Subcutaneous adipose tissue (tissue), 4 donors: Measurements from ENCODE around the gene SULT1C2. TPM values are rescaled to one million over a fixed set of nuclear protein-coding genes. Genes with fewer than 3 reads are reported as not detected.

ENCODE experiments used
- total RNA-seq, 4 donors: library from RNA; depleted of rRNA; stranded (reverse); fragments of >200 nt; gene quantifications; one replicate each; pipeline ENCODE4 v1.1.0, GENCODE V29; 2016
- TF ChIP-seq, protein P1 (sequence below): fragments of 450-650 bp; IDR thresholded peaks from one replicate; pipeline ENCODE4 v1.5.1; 2016; ENCODE audit warnings: low read depth, mild to moderate bottlenecking, control low read depth, antibody characterized with exemption, moderate library complexity

SULT1C2 gene
- total RNA-seq, 4 donors from 2014 or later = 0.51 to 1.5 (median 0.98) TPM; not detected in 1

GRCh38 chr2:108260773-108261172, 27.9 kb upstream of the SULT1C2 start:
- TF ChIP-seq, protein P1, sequence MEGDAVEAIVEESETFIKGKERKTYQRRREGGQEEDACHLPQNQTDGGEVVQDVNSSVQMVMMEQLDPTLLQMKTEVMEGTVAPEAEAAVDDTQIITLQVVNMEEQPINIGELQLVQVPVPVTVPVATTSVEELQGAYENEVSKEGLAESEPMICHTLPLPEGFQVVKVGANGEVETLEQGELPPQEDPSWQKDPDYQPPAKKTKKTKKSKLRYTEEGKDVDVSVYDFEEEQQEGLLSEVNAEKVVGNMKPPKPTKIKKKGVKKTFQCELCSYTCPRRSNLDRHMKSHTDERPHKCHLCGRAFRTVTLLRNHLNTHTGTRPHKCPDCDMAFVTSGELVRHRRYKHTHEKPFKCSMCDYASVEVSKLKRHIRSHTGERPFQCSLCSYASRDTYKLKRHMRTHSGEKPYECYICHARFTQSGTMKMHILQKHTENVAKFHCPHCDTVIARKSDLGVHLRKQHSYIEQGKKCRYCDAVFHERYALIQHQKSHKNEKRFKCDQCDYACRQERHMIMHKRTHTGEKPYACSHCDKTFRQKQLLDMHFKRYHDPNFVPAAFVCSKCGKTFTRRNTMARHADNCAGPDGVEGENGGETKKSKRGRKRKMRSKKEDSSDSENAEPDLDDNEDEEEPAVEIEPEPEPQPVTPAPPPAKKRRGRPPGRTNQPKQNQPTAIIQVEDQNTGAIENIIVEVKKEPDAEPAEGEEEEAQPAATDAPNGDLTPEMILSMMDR = no peak

DNA sequence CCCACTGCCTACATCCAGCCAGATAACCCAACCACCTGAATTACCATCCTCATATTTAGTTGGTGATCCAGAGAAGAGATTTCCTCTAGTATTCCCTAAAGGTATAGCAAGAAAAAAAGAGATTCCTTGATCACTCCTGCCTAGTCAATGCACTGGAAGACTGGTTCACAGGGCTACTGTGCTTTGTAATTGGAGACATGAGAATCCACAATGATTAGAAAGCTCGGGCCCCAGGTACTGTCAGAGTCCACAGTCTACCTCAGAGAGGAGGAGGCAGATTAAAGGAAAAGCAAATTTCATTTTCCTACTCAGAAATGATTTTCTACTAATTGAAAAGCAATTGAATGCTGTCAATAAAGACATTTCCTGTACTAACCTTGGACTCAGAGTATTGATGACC, 26.7 kb upstream of the SULT1C2 start:
- TF ChIP-seq, protein P1 = no peak

DNA sequence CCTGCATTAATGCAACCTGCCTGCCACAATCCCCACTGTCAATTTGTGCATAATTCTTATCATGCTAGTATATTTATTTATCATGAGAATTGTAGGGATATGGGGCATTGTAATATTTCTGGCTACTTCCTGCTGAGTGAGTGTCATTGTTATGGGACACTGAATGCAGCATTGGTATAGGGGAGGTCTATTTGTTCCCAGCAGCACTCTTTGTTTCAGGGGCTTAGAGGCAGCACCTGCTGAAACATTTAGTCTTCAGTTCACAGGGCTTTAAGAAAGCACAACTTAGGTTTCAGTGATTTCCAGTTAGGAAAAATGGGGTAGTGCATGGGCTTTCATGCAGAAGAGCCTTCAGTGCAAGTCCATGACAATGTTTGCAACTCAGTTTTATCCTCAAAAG, 25.3 kb upstream of the SULT1C2 start:
- TF ChIP-seq, protein P1 = no peak

DNA sequence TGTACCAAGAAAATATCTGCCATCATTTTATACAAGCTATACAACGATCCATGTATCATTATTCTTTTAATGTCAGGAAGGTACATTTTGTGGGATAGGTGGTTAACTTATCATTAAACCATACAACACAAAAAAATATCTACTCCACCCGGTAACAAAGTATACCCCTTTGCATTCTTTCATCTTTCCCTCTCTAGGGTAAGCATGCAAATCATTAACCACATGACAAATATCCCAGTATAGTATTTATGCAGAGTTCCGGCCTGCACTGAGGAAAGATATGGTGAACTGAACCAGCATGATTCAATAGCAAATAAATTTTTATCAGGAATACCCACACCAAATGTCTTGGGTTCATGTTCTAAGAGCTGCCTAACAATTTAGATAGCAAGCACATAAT, 22.5 kb upstream of the SULT1C2 start:
- TF ChIP-seq, protein P1 = no peak

DNA sequence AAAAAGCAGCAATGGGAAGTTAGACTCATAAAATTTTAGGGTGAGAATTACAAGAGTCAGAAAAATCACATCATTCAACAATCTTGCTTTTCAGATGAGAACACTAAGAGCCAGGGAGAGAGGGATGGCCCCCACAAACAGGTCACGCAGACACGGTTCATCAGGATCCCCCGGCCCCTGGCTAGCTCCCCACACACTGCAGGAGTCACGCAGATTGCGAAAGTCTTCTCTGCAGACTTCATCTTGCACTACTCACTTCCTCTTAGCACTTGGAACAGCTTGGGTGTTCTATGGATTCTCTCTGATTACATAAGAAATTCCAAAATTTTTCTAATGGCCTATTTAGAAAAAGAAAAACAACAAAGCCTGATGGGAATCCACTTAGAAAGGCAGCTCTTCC, 21.6 kb upstream of the SULT1C2 start:
- TF ChIP-seq, protein P1 = no peak

GRCh38 chr2:108268001-108268400, 20.7 kb upstream of the SULT1C2 start:
- TF ChIP-seq, protein P1 = no peak

- TF ChIP-seq, protein P1 = no peak
Observed at GRCh38 chr2:108270346-108270745, 18.3 kb upstream of the SULT1C2 start.
